Activated B cell treated with CpG ODN at 0.5 μM for 24 hours (primary cell): ENCODE data around the gene RAB42. TPM values are rescaled to one million over a fixed set of nuclear protein-coding genes. Genes with fewer than 3 reads are reported as not detected.
A peak's percentile ranks its signal among the peaks of the same experiment; 100 is the strongest.

Experiments used
- ATAC-seq: fragments of 200-7000 bp; cut with Tn5 transposase; one replicate; pipeline ENCODE4 v1.10.0; 2021; ENCODE audit warnings: low read depth, mild to moderate bottlenecking, moderate library complexity
- CTCF ChIA-PET: fragments of 350-600 bp; sonication (Branson Sonifier 250); formaldehyde crosslinking; loops from one replicate; lab custom pipeline; 2021; ENCODE audit warnings: antibody characterized with exemption; lab: Charles Lee
- POLR2A ChIA-PET: fragments of 350-600 bp; sonication (Branson Sonifier 250); formaldehyde crosslinking; loops from one replicate; lab custom pipeline; 2021; ENCODE audit warnings: antibody characterized with exemption; lab: Charles Lee
- DNase-seq: peaks from one replicate; pipeline ENCODE4 v3.0.0; 2022
- H3K27ac Mint-ChIP-seq: one replicate; pipeline ENCODE4 v1.8.0; 2020; ENCODE audit warnings: mixed read lengths
- H3K27me3 Mint-ChIP-seq: one replicate; pipeline ENCODE4 v1.8.0; 2021; ENCODE audit warnings: mixed read lengths
- H3K36me3 Mint-ChIP-seq: one replicate; pipeline ENCODE4 v1.8.0; 2021; ENCODE audit warnings: low read depth, mixed read lengths
- H3K4me1 Mint-ChIP-seq: one replicate; pipeline ENCODE4 v1.8.0; 2021; ENCODE audit warnings: mixed read lengths
- H3K4me3 Mint-ChIP-seq: one replicate; pipeline ENCODE4 v1.8.0; 2020; ENCODE audit warnings: mild to moderate bottlenecking, mixed read lengths
- H3K9me3 Mint-ChIP-seq: one replicate; pipeline ENCODE4 v1.8.0; 2020; ENCODE audit warnings: mixed read lengths
- CTCF ChIP-seq: fragments of 200-600 bp; IDR thresholded peaks from one replicate; pipeline ENCODE4 v1.8.0; 2022; ENCODE audit warnings: antibody characterized with exemption, mild to moderate bottlenecking
- intact Hi-C: fragments of 100-400 bp; cut with micrococcal nuclease; formaldehyde crosslinking; loops from one replicate; pipeline ENCODE4 v1.15.1; 2024
- total RNA-seq: library from RNA; stranded (reverse); gene quantifications from 2 replicates; pipeline ENCODE4 v1.2.3, GENCODE V29; 2022

RAB42 gene
- total RNA-seq, 1 donor from 2014 or later, result 0.20 TPM

GRCh38 chr1:28552758-28553663, 39.1 kb upstream of the RAB42 start, which contains the start of gene TRNAU1AP:
Gene TRNAU1AP, plus strand, starts transcription at chr1:28553085. Its CDS starts 26 bp downstream, at chr1:28553111.
- peaks cover 23% of the 10 kb centered on the region for H3K36me3 Mint-ChIP-seq
- CTCF ChIA-PET, result interaction anchor here (2.5 kb wide), 1 partner anchor 28 kb away, joined by 10 read pairs; no protein-coding TSS in a partner anchor
- H3K9me3 Mint-ChIP-seq, result no peaks in the 10 kb centered on the region
- peaks cover 26% of the 10 kb centered on the region for H3K4me1 Mint-ChIP-seq
- no peaks in the 10 kb centered on the region for H3K27me3 Mint-ChIP-seq
- ATAC-seq, result peak; percentile 93
- intact Hi-C loops, result loop anchor here (1.0 to 2.0 kb wide), 10 partner anchors 28 to 628 kb away; partner anchors contain the start of genes MED18, PHACTR4, RNU11 and SRSF4
- H3K27ac Mint-ChIP-seq, result peak within 1 kb of the TSS; percentile 98
- peak within 1 kb of the TSS; percentile 99 for H3K4me3 Mint-ChIP-seq
- POLR2A ChIA-PET, result interaction anchor here (0.6 to 8.9 kb wide), 23 partner anchors 11 to 1743 kb away, joined by 3 to 221 read pairs (median 6); partner anchors contain the start of genes GMEB1, MED18, RCC1 and RNU11
- peak; percentile 94 for DNase-seq
- TF ChIP-seq CTCF, result no peak

GRCh38 chr1:28560886-28561285, 31.2 kb upstream of the RAB42 start:
- POLR2A ChIA-PET, result interaction anchor here (1.7 kb wide), 1 partner anchor 21 kb away, joined by 4 read pairs; no protein-coding TSS in a partner anchor
- no peak for TF ChIP-seq CTCF
- CTCF ChIA-PET, result no interaction called here
- H3K9me3 Mint-ChIP-seq, result no peaks in the 10 kb centered on the region
- no peaks in the 10 kb centered on the region for H3K27me3 Mint-ChIP-seq
- no peak overlapping the region for H3K4me3 Mint-ChIP-seq
- H3K27ac Mint-ChIP-seq, result no peak overlapping the region
- DNase-seq, result no peak
- H3K4me1 Mint-ChIP-seq, result no peaks in the 10 kb centered on the region
- intact Hi-C loops, result no loop called here
- H3K36me3 Mint-ChIP-seq, result peaks cover 69% of the 10 kb centered on the region
- no peak for ATAC-seq

- H3K9me3 Mint-ChIP-seq, result no peaks in the 10 kb centered on the region
- ChIA-PET CTCF (no interaction called here), POLR2A (interaction anchor here (1.3 kb wide), 1 partner anchor 11 kb away, joined by 4 read pairs; the partner anchor contains the start of gene TRNAU1AP)
- H3K4me3 Mint-ChIP-seq, result no peak overlapping the region
- DNase-seq, result no peak
- peaks cover 76% of the 10 kb centered on the region for H3K36me3 Mint-ChIP-seq
- H3K27ac Mint-ChIP-seq, result no peak overlapping the region
- intact Hi-C loops, result no loop called here
- TF ChIP-seq CTCF, result no peak
- ATAC-seq, result no peak
- no peaks in the 10 kb centered on the region for H3K27me3 Mint-ChIP-seq
- no peaks in the 10 kb centered on the region for H3K4me1 Mint-ChIP-seq
These were observed 27.8 kb upstream of the RAB42 start for GRCh38 chr1:28564310-28564709.

- Mint-ChIP-seq H3K9me3 (no peaks in the 10 kb centered on the region), H3K36me3 (peaks cover 70% of the 10 kb centered on the region), H3K27ac (no peak overlapping the region), H3K27me3 (no peaks in the 10 kb centered on the region), H3K4me1 (no peaks in the 10 kb centered on the region), H3K4me3 (no peak overlapping the region)
- no peak for DNase-seq
- ChIA-PET CTCF (no interaction called here), POLR2A (no interaction called here)
- no peak for ATAC-seq
- intact Hi-C loops, result no loop called here
- no peak for TF ChIP-seq CTCF
These were observed 27.0 kb upstream of the RAB42 start for GRCh38 chr1:28565040-28565439.

- Mint-ChIP-seq H3K9me3 (no peaks in the 10 kb centered on the region), H3K27me3 (no peaks in the 10 kb centered on the region), H3K27ac (no peak overlapping the region), H3K4me3 (no peak overlapping the region), H3K36me3 (peaks cover 70% of the 10 kb centered on the region), H3K4me1 (no peaks in the 10 kb centered on the region)
- DNase-seq (no peak), ATAC-seq (no peak)
- no peak for TF ChIP-seq CTCF
- CTCF ChIA-PET, result no interaction called here
- POLR2A ChIA-PET, result no interaction called here
- intact Hi-C loops, result no loop called here
These were observed 26.3 kb upstream of the RAB42 start for GRCh38 chr1:28565726-28566125.
